Body of pancreas (tissue), 4 donors: ENCODE data around the gene PTRHD1.

Source experiments
- POLR2A ChIP-seq, 3 donors: fragments of 450-650 bp; IDR thresholded peaks; one replicate each; pipeline ENCODE4 v1.6.1; 2016; ENCODE audit warnings: antibody characterized with exemption in 3 of 3, mild to moderate bottlenecking in 2 of 3
- TF ChIP-seq, protein P1 (sequence below), 7 experiments: fragments of 450-650 bp in 4 of 7; fragments of 200-600 bp in 3 of 7; sonication (generic) in 3 of 7; IDR thresholded peaks; one replicate each; pipeline ENCODE4 v1.5.1; 2016 to 2019; ENCODE audit warnings: antibody characterized with exemption in 7 of 7

- TF ChIP-seq, protein P1, sequence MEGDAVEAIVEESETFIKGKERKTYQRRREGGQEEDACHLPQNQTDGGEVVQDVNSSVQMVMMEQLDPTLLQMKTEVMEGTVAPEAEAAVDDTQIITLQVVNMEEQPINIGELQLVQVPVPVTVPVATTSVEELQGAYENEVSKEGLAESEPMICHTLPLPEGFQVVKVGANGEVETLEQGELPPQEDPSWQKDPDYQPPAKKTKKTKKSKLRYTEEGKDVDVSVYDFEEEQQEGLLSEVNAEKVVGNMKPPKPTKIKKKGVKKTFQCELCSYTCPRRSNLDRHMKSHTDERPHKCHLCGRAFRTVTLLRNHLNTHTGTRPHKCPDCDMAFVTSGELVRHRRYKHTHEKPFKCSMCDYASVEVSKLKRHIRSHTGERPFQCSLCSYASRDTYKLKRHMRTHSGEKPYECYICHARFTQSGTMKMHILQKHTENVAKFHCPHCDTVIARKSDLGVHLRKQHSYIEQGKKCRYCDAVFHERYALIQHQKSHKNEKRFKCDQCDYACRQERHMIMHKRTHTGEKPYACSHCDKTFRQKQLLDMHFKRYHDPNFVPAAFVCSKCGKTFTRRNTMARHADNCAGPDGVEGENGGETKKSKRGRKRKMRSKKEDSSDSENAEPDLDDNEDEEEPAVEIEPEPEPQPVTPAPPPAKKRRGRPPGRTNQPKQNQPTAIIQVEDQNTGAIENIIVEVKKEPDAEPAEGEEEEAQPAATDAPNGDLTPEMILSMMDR (IDR thresholded peaks at IDR 0.05), result no peak
- TF ChIP-seq POLR2A (IDR thresholded peaks at IDR 0.05), result no peak
Observed at GRCh38 chr2:24754985-24755705, 38.0 kb downstream of the PTRHD1 start.
